Kidney tubule cell (primary cell): ENCODE data around the gene THAP10.
"Not testable (repeated sequence)": the region's sequence is repeated elsewhere in the genome, so short reads cannot be mapped to it uniquely, and the experiment has no call there.

ENCODE experiments used
- DNase-seq: peaks from one replicate; pipeline ENCODE4 v3.0.0-alpha.2; 2018; ENCODE audit warnings: low spot score

THAP10 gene

DNA sequence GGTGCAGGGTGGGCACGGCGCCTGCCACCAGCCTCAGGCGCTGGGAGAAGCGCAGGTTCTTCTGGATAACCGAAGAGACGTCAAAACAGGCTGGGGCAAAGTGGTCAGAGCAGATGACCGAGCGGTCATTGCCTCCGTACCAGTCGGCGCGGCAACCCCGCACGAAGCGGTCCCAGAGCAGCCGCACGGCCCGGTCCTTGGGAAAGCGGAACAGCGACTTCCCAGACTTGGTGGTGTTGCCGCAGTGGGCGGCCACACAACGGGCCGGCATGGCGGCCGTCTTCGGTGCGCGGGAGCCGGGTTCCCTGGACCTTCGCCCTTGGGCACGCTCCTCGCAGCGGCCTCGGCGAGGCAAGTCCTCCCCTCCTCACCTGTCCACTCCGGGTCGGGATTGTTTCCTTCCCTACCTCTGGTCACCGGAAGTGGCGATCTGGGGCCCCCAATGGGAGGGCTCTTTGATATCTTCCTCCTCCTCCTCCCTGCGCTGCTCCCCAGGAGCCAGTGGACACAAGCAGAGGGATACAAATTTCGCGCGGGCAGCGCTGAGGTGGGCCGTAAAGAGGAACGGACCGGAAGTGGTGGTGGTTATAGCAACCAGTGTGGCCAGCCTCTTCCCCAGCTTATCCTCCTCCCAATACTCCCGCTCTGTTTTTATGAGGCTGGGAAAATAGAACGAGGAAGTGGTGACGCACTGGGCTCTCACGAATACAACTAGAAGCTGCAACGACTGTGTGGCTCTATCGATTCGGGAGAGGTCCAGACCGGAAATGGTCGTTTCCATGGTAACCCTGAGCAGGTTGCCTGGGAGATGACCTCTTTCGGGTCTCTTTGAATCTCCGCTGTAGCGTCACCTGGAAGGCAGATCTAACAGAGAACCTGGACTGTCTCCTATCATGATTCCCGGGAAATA lies at the start of gene THAP10, which contains the start of gene LRRC49:
THAP10 (minus strand) TSS at position 432 of the 910 bp plus-strand sequence; CDS start at position 271, 161 bp downstream.
LRRC49 (plus strand) TSS at position 825 of the 910 bp plus-strand sequence; CDS start at position 894, 69 bp downstream.
- peak; percentile 98 for DNase-seq

GRCh38 chr15:70936326-70936725 lies 44.1 kb upstream of the THAP10 start:
- DNase-seq = no peak

GRCh38 chr15:70935631-70936030 lies 43.4 kb upstream of the THAP10 start:
- DNase-seq = no peak

DNA sequence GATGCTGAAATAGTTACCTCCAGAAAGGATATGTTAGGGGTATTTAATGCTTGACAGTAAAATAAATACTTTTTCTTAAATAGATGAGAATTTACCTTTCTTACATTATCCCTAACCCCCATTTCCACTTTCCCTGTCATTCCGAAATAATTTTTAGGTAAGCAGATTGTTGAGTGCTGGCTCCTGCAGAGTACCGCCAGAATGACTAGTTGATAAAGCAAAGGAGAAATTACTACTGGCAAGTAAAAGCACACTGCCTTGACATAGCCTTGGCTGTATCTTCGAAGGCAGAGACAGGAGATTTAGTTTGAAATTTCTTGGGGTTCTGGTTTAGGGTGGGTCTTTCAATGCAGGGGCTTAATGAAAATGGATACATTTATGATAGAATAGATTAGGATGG lies 41.2 kb upstream of the THAP10 start:
- no peak for DNase-seq

- peak; percentile 37 for DNase-seq
Measured at GRCh38 chr15:70932397-70932796, 40.2 kb upstream of the THAP10 start.

DNA sequence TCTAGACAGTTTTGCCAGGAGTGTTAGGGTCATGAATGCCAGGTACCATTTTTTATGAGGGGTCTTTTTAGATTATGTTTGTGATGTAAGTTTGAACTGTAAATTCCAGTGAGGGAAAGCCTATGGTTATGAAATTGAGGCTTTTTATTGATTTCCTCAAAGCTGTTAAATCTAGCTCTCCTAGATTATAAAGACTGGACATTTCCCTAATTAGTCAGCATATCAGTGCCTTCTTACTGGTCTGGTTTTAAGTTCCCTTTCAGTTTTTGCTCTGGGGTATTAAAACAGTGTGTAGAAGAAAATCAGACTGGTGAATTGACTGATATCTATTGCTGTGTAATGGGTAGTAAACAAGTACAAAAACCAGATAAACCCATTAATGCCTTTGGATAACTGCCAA lies 39.6 kb upstream of the THAP10 start:
- DNase-seq = no peak

DNA sequence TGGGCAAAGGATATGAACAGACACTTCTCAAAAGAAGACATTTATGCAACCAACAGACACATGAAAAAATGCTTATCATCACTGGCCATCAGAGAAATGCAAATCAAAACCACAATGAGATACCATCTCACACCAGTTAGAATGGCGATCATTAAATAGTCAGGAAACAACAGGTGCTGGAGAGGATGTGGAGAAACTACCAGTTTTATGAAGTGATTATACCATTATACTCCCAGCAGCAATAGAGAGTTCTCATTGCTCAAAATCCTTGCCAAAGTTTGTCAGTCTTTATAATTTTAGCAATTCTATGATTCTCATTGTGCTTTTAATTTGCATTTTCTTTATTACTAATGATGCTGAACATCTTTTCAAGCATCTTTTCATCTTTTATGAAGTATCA lies 34.7 kb upstream of the THAP10 start:
- DNase-seq = not testable (repeated sequence)

DNA sequence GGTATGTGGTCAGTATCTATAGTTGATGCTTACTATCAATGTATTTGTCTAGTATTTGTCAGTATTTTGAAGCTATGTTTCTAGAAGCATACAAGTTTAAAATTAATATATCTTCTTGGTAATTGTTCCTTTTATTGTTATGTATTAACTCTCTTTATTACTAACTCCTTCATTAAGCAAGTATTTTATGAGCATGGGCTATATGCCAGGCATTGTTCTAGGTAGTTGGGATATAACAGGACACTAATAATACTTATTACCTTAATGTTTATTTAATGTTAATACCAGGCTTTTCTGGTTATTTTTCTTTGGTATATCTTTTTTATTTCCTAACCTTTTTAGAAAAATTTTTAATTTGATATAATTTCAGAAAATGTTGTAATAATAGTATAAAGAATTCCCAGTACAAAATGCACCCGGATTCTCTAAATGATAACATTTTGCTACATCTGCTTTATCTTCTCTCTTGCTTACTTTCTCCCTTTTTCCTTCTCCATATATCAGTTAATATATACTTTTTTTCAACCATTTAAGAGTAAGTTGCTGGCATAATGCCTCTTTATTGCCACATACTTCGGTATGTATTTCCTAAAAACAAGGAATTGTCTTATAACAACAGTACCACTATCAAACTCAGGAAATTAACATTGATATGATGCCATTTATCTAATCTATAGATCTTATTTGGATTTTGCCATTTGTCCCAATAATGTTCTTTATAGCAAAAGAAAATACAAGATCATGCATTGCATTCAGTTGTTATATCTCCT lies 31.3 kb upstream of the THAP10 start:
- DNase-seq = no peak

GRCh38 chr15:70922119-70922518 lies 29.9 kb upstream of the THAP10 start:
- DNase-seq = no peak

DNA sequence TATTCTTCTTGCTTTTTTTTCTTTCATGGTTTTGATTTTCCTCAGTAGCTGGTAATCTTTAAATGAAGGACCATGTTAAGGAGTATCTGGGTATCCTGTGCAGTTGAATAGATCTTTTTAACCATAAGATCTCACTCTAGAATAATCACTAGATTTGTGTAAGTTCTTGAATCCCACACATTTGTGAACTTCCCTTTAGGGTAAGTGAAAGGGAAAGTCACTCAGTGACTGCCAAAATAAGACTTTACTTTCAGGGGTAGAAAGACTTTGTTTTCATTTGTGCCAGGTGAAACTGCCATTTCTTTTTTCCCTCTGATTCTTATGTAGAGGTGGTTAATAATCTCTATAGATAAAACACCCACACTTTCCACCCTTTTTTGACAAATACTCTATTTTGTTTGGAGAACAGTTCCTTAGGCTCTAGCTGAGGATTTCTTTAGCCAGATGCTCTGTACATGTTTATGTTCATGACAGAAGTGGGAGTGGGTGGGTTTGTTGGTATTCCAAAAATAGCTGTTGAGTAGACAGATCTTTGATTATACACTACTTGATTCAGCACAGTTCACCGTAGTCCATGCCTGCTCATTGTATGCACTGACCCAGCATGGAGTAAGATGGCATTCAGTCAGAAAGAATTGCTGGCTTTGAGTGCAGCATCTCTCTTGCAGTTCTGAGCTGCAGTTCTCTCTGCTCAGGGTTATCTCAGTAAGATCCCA lies 28.9 kb upstream of the THAP10 start:
- no peak for DNase-seq

GRCh38 chr15:70917955-70918354 lies 25.7 kb upstream of the THAP10 start:
- DNase-seq = no peak

DNA sequence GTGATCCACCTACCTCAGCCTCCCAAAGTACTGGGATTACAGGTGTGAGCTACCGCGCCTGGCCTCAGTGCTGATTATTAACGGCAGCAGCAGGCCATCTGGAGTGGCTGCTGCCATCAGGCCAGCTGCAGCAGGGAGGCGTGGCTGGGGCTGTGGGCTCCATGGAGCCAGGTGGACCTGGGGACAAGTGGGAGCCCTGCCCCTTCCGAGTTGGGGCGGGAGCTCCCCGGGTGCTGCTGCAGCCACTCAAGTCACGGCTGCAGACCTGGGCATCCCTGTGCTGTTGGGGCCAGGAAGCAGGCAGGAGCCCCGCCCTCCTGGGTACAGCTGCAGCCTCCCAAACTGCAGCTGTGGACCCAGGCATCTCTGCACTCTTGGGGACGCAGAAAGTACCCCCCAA lies 24.3 kb upstream of the THAP10 start:
- no peak for DNase-seq

DNA sequence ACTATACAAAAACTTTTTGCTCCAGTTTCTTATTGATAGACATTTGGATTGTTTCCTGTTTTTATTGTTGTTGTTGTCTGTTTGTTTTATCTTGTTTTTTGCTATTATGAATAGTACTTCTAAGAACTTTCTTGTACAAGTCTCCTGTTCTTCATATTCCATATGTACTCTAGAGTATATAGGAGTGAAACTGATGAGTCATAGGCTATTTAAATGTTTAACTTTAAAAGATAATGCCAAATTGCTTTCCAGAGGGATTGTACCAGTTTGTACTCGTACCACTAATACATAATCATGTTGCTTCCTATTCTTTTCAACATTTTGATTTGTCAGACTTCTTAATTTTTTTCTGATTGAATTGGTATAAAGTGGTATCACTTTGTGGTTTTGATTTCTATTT lies 20.0 kb upstream of the THAP10 start:
- DNase-seq = no peak

- no peak for DNase-seq
Measured at GRCh38 chr15:70910958-70911357, 18.7 kb upstream of the THAP10 start.

DNA sequence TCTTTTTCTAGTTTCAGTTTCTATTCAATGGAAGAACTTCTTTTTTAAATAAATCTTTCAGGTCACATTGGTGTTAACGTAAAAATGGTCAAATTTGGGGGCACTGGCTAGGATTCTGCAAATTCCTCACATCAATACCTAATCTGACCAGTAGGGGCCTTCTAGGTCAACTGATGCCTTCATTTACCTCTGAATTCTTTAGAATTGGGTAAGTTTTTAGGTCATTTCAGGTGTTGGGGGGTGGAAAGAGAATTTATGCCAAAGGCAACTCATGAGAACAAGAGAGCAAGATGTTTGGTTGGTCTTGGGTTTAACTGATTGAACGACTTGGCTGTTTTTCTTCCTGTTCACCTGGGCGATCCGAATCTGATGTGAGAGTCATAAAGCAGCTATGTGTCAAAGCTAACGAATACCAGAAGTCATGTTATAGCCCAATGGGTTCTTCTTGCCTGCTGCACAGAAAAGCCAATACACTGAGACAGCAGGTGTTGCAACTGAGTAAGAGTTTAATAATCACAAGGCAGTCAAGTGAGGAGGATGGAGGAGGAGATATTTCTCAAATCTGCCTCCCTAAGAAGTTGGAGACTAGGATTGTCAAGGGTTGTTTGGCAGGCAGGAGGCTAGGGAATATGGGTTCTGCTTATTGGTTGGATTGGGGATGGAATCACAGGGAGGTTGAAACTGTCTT lies 15.7 kb upstream of the THAP10 start:
- DNase-seq = no peak

- DNase-seq = no peak
Measured at GRCh38 chr15:70906842-70907241, 14.6 kb upstream of the THAP10 start.

GRCh38 chr15:70902107-70902506 lies 9.9 kb upstream of the THAP10 start:
- peak; percentile 85 for DNase-seq

GRCh38 chr15:70892912-70893560 lies 803 bp upstream of the THAP10 start:
- DNase-seq = peak; percentile 62

- peak; percentile 58 for DNase-seq
Measured at GRCh38 chr15:70882361-70882760, 9.9 kb downstream of the THAP10 start.

DNA sequence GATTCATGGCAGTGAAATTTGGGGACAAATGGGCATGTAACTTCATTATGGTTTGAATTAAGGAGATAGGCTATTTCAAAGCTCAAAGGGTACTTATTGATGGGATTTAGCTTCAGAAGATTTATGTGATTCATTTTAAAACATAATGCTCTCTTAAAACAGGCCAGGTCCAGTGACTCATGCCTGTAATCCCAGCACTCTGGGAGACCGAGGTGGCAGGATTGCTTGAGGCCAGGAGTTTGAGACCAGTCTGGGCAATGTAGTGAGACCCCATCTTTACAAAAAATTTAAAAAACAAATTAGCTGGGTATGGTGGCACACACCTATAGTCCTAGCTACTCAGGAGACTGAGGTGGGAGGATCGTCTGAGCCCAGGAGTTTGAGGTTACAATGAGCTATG lies 11.5 kb downstream of the THAP10 start:
- DNase-seq = no peak

- DNase-seq = no peak
Measured at GRCh38 chr15:70879401-70879800, 12.8 kb downstream of the THAP10 start.
